HepG2 (cell line): ENCODE results near the gene CTNNA1. TPM values are rescaled to one million over a fixed set of nuclear protein-coding genes. Genes with fewer than 3 reads are reported as not detected.

Experiments used
- BCLAF1 ChIP-seq: fragments of 450-650 bp; IDR thresholded peaks from 2 replicates; pipeline ENCODE4 v1.6.1; 2017; ENCODE audit warnings: mild to moderate bottlenecking
- CBX2 ChIP-seq, 2 experiments: fragments of 200-600 bp in 1 of 2; sonication (generic); formaldehyde crosslinking in 1 of 2; IDR thresholded peaks; 2 replicates each; pipeline versions ENCODE4 v1.7.0 to v1.8.1; 2018 to 2022; ENCODE audit warnings: low read depth in 2 of 2, low read length in 1 of 2, mild to moderate bottlenecking in 1 of 2, missing genetic modification reagents in 1 of 2
- IRX3 ChIP-seq: sonication (generic); formaldehyde crosslinking; IDR thresholded peaks from 2 replicates; pipeline ENCODE4 v1.8.1; 2023; ENCODE audit warnings: mild to moderate bottlenecking, low read depth, missing genetic modification reagents, borderline replicate concordance
- KDM5B ChIP-seq: sonication (generic); formaldehyde crosslinking; IDR thresholded peaks from 2 replicates; pipeline ENCODE4 v1.4.0; 2020; ENCODE audit warnings: missing genetic modification reagents, mild to moderate bottlenecking, borderline replicate concordance
- LRRFIP1 ChIP-seq: sonication (generic); formaldehyde crosslinking; conservative IDR thresholded peaks from 2 replicates; pipeline ENCODE4 v1.4.0; 2020; ENCODE audit warnings: missing genetic modification reagents
- TRIM24 ChIP-seq: sonication (generic); formaldehyde crosslinking; IDR thresholded peaks from 2 replicates; pipeline ENCODE4 v1.8.0; 2022; ENCODE audit warnings: mild to moderate bottlenecking, missing genetic modification reagents
- ZFP36 ChIP-seq: fragments of 150-350 bp; IDR thresholded peaks from 2 replicates; pipeline ENCODE4 v1.6.1; 2018; ENCODE audit warnings: borderline replicate concordance, low read length, low read depth; ENCODE audit not compliant: partially characterized antibody
- ZSCAN30 ChIP-seq: sonication (generic); formaldehyde crosslinking; IDR thresholded peaks from 2 replicates; pipeline ENCODE4 v1.5.0; 2020; ENCODE audit warnings: mild to moderate bottlenecking, missing genetic modification reagents
- polyA plus RNA-seq, 8 experiments: library from polyadenylated mRNA; depleted of rRNA in 3 of 8; stranded (reverse) in 7 of 8; unstranded in 1 of 8; fragments of >200 nt; fragmentation: Illumina TruSeq in 4 of 8; extraction: Trizol in 4 of 8; gene quantifications; 2 replicates each; pipeline versions ENCODE4 v1.2.1 to v1.2.3, GENCODE V29; 2011 to 2016; ENCODE audit warnings: low read depth in 4 of 8, missing spikeins in 1 of 8, mixed read lengths in 1 of 8; ENCODE audit not compliant: insufficient read depth in 1 of 8
- total RNA-seq, 5 experiments: library from RNA; depleted of rRNA; stranded (reverse); fragments of >200 nt; fragmentation: Illumina TruSeq; extraction: Trizol; gene quantifications; 2 replicates each; pipeline ENCODE4 v1.2.3, GENCODE V29; 2016; ENCODE audit warnings: low read depth in 1 of 5
- TF ChIP-seq, protein P1 (sequence below): sonication (generic); formaldehyde crosslinking; IDR thresholded peaks from 2 replicates; pipeline ENCODE4 v1.8.0; 2022; ENCODE audit warnings: mild to moderate bottlenecking, missing genetic modification reagents, borderline replicate concordance
- TF ChIP-seq, protein P2 (sequence below): sonication (generic); formaldehyde crosslinking; IDR thresholded peaks from 2 replicates; pipeline ENCODE4 v1.4.0; 2020; ENCODE audit warnings: mild to moderate bottlenecking, missing genetic modification reagents

Gene CTNNA1
- total and polyA plus RNA-seq, 2 of the 13 experiments (the other 11 are each of a cell fraction or from before 2014, with no cell fraction given): 66.8 to 162 TPM

DNA sequence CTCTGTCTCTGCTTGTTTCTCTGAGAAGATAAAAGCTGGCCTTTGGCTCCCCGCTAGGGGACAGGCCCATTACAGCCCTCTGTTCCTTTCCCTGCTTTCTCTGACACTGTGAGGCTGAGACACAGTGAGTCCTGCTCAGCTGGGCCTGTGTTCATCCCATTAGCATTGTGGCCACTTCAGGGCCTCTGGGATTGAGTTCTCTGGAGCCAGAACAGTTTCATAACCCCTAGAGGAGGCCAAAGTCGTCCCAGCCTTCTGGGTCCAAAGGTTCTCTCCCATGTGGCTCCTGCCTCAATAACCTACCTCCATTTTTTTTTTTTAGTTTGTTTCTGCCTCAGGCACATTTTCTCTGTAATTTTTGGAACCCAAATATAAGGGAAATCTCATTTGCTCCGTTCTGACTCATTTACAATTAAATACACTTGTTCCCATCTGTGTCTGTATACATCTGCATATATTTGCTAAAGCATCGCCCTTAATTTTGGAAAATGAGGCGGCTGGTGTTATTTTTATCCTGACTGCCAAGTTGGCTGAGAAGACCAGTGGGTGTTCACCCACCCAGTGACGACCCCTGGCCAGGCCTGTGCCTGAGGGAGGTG, 27.3 kb upstream of the CTNNA1 start (continued):
- no peak for TF ChIP-seq LRRFIP1 (CRISPR knock-in tag)
- no peak for TF ChIP-seq ZSCAN30 (CRISPR knock-in tag)
- TF ChIP-seq, protein P1, sequence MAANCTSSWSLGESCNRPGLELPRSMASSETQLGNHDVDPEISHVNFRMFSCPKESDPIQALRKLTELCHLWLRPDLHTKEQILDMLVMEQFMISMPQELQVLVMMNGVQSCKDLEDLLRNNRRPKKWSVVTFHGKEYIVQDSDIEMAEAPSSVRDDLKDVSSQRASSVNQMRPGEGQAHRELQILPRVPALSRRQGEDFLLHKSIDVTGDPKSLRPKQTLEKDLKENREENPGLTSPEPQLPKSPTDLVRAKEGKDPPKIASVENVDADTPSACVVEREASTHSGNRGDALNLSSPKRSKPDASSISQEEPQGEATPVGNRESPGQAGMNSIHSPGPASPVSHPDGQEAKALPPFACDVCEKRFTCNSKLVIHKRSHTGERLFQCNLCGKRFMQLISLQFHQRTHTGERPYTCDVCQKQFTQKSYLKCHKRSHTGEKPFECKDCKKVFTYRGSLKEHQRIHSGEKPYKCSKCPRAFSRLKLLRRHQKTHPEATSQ (CRISPR knock-in tag): no peak
- TF ChIP-seq CBX2 (IDR thresholded peaks at IDR 0.05; ENCODE audit: low read depth, low read length): no peak
- TF ChIP-seq CBX2 (CRISPR knock-in tag; IDR thresholded peaks at IDR 0.05; ENCODE audit: low read depth): no peak
- TF ChIP-seq KDM5B: no peak
- TF ChIP-seq, protein P2, sequence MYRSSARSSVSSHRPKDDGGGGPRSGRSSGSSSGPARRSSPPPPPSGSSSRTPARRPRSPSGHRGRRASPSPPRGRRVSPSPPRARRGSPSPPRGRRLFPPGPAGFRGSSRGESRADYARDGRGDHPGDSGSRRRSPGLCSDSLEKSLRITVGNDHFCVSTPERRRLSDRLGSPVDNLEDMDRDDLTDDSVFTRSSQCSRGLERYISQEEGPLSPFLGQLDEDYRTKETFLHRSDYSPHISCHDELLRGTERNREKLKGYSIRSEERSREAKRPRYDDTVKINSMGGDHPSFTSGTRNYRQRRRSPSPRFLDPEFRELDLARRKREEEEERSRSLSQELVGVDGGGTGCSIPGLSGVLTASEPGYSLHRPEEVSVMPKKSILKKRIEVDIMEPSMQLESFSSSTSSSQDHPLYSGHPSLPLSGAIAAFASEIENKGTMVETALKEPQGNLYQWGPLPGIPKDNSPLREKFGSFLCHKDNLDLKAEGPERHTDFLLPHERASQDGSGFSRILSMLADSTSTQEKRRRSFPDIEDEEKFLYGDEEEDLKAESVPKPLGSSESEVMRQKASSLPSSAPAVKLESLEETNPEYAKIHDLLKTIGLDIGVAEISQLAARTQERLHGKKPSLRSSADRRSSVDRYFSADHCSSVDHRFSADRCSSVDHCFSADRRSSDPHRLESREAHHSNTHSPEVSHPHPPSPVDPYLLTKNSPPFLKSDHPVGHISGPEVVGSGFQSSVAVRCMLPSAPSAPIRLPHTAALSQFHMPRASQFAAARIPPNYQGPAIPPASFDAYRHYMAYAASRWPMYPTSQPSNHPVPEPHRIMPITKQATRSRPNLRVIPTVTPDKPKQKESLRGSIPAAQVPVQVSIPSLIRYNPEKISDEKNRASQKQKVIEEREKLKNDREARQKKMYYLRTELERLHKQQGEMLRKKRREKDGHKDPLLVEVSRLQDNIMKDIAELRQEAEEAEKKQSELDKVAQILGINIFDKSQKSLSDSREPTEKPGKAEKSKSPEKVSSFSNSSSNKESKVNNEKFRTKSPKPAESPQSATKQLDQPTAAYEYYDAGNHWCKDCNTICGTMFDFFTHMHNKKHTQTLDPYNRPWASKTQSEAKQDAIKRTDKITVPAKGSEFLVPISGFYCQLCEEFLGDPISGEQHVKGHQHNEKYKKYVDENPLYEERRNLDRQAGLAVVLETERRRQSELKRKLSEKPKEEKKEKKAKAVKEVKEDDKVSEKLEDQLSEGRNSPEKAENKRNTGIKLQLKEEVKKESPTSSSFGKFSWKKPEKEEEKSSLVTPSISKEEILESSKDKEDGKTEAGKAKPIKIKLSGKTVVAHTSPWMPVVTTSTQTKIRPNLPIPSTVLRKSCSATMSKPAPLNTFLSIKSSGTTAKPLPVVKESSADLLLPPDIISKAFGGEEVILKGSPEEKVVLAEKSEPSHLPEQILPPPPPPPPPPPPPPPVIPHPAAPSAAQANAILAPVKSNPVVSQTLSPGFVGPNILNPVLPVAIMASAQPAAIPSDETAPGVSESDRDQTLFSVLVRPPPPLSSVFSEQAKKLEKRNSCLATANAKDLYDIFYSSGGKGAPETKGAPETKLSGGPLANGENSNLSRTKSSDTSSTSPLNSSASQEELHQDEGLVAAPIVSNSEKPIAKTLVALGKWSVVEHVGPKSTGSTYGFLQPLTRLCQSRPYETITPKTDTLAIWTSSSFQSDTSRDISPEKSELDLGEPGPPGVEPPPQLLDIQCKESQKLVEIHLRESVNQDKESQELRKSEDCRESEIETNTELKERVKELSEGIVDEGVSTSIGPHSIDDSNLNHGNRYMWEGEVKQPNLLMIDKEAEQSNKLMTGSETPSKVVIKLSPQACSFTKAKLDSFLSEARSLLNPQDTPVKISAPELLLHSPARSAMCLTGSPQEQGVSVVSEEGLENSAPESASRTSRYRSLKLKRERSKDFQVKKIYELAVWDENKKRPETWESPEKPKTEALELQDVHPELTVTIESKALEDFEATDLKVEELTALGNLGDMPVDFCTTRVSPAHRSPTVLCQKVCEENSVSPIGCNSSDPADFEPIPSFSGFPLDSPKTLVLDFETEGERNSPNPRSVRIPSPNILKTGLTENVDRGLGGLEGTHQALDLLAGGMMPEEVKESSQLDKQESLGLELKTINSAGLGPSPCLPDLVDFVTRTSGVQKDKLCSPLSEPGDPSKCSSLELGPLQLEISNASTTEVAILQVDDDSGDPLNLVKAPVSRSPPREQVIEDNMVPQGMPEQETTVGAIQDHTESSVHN (CRISPR knock-in tag): no peak
- no peak for TF ChIP-seq TRIM24
- no peak for TF ChIP-seq ZFP36
- TF ChIP-seq BCLAF1: no peak
- TF ChIP-seq IRX3 (CRISPR knock-in tag): no peak
